GM12864 (cell line): Measurements from ENCODE around the gene PTPRR.

Experiments
- DNase-seq: peaks from one replicate; pipeline ENCODE4 v3.0.0-alpha.2; 2011; ENCODE audit warnings: low read depth
- H3K4me3 ChIP-seq: 2 replicates; pipeline ENCODE4 v1.5.1; 2011; ENCODE audit warnings: mild to moderate bottlenecking, low read depth, low read length, control low read depth
- CTCF ChIP-seq: IDR thresholded peaks from 2 replicates; pipeline ENCODE4 v1.5.1; 2011; ENCODE audit warnings: low read depth, mild to moderate bottlenecking, moderate library complexity, low read length, control low read depth, inconsistent platforms; ENCODE audit errors: missing control alignments

Gene PTPRR

GRCh38 chr12:70806043-70806442 is 114.5 kb downstream of the PTPRR start:
- no peak for TF ChIP-seq CTCF
- DNase-seq = no peak
- no peak overlapping the region for H3K4me3 ChIP-seq

- DNase-seq = no peak
- TF ChIP-seq CTCF = no peak
- no peak overlapping the region for H3K4me3 ChIP-seq
Observed at GRCh38 chr12:70798016-70798783, 122.3 kb downstream of the PTPRR start.

DNA sequence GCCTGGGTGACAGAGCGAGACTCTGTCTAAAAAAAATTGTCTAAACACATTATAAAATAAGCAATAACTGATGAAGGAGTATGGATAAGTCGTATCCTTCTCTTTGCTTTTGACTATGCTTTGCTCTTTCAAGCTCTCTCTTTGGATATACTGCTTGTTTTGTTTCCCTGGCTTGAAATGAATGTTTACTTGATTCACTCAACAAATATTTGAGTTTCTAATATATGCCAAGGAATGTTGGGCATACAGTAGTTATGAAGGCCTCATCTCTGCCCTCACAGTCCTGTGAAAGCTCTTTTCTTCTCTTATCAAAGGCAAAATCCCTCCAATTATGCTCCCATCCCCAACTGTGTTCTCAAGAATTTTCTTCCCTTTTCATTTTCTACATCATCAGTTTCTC is 123.5 kb downstream of the PTPRR start:
- no peak for DNase-seq
- TF ChIP-seq CTCF = no peak
- H3K4me3 ChIP-seq = no peak overlapping the region

- DNase-seq = no peak
- no peak overlapping the region for H3K4me3 ChIP-seq
- TF ChIP-seq CTCF = no peak
Observed at GRCh38 chr12:70795608-70796007, 124.9 kb downstream of the PTPRR start.

DNA sequence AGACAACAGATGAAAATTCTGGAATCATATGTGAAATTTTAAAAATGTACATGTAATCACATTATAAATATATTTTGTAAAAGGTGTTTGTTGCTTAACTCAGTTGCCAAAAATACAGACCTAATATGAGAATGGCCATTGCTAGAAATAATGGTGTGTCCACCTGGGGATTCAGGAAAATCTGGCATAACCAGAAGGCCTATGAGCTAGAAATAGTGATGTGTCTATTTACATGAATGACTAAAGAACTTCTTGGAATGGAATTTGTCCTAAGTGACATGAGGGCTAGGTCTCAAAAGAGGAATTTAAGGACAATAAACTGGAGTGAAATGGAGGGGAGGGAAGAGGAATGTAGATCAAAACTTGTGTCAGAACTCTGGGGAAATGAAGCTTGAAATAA is 126.4 kb downstream of the PTPRR start:
- DNase-seq = no peak
- TF ChIP-seq CTCF = no peak
- H3K4me3 ChIP-seq = no peak overlapping the region

- TF ChIP-seq CTCF = no peak
- no peak overlapping the region for H3K4me3 ChIP-seq
- no peak for DNase-seq
Observed at GRCh38 chr12:70788774-70789173, 131.8 kb downstream of the PTPRR start.

DNA sequence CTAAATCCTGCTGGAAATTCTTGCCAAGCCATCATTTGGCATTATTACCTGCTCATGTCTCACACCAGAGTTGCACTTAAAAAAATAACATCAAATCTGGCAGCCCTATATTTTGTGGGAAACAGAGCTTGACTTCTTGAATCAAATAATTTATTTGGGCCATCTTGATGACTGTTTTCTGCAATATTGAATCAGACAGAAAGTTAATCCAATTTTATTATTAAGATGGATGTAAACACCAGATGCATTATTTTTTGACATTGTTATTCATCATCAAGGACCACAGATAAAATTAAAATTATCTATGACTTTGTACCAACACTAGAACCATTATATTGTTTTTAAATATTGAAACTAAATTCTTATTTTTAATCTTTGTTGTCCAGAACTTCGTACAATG is 132.9 kb downstream of the PTPRR start:
- DNase-seq = no peak
- TF ChIP-seq CTCF = no peak
- no peak overlapping the region for H3K4me3 ChIP-seq
